ENCODE data around the gene EIF4A3. TPM values are rescaled to one million over a fixed set of nuclear protein-coding genes. Genes with fewer than 3 reads are reported as not detected.

Gene EIF4A3
- total RNA-seq (100 to 1,000 TPM in 2 of 7 donors, 10 to 100 TPM in 5; 81.6 to 114 (median 93.6) TPM), polyA plus RNA-seq (10 to 100 TPM; 71.2 to 87.8 TPM)
- long read RNA-seq, donor 1, transcript EIF4A3-201 (12 exons, 1,734 nt), result major isoform, 555 of 568 reads
- long read RNA-seq, donor 1, partial matches to known transcripts, result 1 of 568 reads
- long read RNA-seq, donor 1, other reads (novel, unspliced or antisense), result 9 of 568 reads
- long read RNA-seq, donor 2, transcript EIF4A3-201 (12 exons, 1,734 nt), result major isoform, 77 of 83 reads
- long read RNA-seq, donor 2, transcript EIF4A3-202 (2 exons, 562 nt), result minor isoform, 5 of 83 reads
- long read RNA-seq, donor 2, partial matches to known transcripts, result 0 of 83 reads
- long read RNA-seq, donor 2, other reads (novel, unspliced or antisense), result 0 of 83 reads
- long read RNA-seq, donor 3, transcript EIF4A3-201 (12 exons, 1,734 nt), result major isoform, 142 of 149 reads
- long read RNA-seq, donor 3, partial matches to known transcripts, result 1 of 149 reads
- long read RNA-seq, donor 3, other reads (novel, unspliced or antisense), result 5 of 149 reads

DNA sequence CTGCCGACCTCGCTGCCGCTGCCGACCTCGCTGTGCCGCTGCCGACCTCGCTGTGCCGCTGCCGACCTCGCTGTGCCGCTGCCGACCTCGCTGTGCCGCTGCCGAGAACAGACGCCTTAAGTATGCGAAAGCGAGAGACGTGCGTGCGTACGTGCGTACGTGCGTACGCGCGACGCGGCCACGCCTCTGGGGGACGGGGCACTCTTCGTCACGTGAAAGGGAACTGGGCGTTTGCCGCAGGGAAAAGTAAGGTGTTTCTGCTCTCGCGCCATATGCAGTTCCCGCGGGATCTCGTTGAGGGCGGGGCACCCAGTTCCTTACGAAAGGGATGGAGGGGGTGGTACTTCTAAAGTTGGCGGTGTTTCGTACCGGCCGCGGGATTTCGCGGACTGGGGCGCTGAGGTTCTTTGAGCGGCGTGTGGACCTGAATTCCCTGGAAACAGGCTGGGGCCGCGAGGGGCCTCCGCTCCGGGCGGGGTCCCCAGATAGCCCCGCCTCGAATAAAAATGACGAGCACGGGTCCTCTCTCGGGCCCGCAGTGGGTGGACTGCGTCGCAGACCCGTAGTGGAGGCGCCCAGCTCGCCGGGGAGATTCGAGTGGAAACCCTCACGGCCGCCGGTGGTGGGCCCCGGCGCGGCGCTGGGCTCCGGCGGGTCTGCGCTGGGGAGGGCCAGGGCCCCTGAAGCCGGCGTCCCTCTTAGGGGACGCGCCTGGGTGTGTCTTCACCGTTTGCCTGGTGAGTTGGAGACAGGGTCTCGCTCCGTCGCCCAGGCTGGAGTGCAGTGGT, at the start of gene EIF4A3:
TSS of gene EIF4A3 (minus strand) at position 94 of the 788 bp plus-strand sequence. CDS start 167 bp downstream, outside the sequence.
- H3K27ac ChIP-seq, result peak within 1 kb of the TSS; percentile 87 to 92
- no peaks in the 10 kb centered on the region for H3K27me3 ChIP-seq
- peaks cover 9% of the 10 kb centered on the region for H3K4me1 ChIP-seq (ENCODE audit: insufficient read depth)
- H3K9me3 ChIP-seq, result no peaks in the 10 kb centered on the region
- H3K36me3 ChIP-seq, result no peaks in the 10 kb centered on the region
- peak; percentile 98 to 99 (median 99) for DNase-seq
- peak within 1 kb of the TSS; percentile 100 for H3K4me3 ChIP-seq
- WGBS, 3 donors, result 0 to 1% (median 0%) methylated on average over 82 to 90 of the region's 90 CpGs
- intact Hi-C loops (cut with DNase I), result loop anchor here in 2 of 4 donors (5.0 kb wide), 2 partner anchors 45 to 140 kb away; partner anchors contain the start of gene GAA (in 1 of the 2)
- TF ChIP-seq, protein P1, sequence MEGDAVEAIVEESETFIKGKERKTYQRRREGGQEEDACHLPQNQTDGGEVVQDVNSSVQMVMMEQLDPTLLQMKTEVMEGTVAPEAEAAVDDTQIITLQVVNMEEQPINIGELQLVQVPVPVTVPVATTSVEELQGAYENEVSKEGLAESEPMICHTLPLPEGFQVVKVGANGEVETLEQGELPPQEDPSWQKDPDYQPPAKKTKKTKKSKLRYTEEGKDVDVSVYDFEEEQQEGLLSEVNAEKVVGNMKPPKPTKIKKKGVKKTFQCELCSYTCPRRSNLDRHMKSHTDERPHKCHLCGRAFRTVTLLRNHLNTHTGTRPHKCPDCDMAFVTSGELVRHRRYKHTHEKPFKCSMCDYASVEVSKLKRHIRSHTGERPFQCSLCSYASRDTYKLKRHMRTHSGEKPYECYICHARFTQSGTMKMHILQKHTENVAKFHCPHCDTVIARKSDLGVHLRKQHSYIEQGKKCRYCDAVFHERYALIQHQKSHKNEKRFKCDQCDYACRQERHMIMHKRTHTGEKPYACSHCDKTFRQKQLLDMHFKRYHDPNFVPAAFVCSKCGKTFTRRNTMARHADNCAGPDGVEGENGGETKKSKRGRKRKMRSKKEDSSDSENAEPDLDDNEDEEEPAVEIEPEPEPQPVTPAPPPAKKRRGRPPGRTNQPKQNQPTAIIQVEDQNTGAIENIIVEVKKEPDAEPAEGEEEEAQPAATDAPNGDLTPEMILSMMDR (IDR thresholded peaks at IDR 0.05), result no peak
- TF ChIP-seq POLR2A (IDR thresholded peaks at IDR 0.05) (peak; percentile 91), EP300 (IDR thresholded peaks at IDR 0.05) (peak; percentile 96)

DNA sequence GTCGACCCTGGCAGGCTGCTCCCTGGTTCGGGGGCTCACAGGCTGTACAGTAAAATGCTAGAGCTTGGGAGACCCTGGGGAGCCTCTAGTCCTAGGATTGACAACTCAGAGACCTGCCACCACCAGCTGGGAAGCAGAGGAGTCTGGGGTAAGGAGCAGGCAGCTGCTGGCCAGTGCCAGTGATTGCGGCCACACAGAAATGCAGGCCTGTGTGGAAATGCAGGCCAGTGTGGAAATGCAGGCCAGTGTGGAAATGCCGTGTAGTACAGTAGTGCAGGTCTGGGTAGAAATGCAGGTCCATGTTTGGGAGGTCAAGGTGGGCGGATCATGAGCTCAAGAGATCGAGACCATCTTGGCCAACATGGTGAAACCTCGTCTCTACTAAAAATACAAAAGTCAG, 49.7 kb upstream of the EIF4A3 start:
- no peaks in the 10 kb centered on the region for H3K4me1 ChIP-seq (ENCODE audit: insufficient read depth)
- WGBS, 3 donors, result 88 to 91% (median 89%) methylated on average over 7 of the region's 7 CpGs
- no peaks in the 10 kb centered on the region for H3K9me3 ChIP-seq
- TF ChIP-seq POLR2A (IDR thresholded peaks at IDR 0.05) (no peak), EP300 (IDR thresholded peaks at IDR 0.05) (no peak)
- TF ChIP-seq, protein P1 (IDR thresholded peaks at IDR 0.05), result no peak
- H3K36me3 ChIP-seq, result no peaks in the 10 kb centered on the region
- H3K27ac ChIP-seq, result no peak overlapping the region
- DNase-seq, result no peak
- H3K4me3 ChIP-seq, result no peak overlapping the region
- H3K27me3 ChIP-seq, result no peaks in the 10 kb centered on the region
- intact Hi-C loops (cut with DNase I), result loop anchor here in 1 of 4 donors (10.0 kb wide), 1 partner anchor 168 kb away; no protein-coding TSS in a partner anchor

DNA sequence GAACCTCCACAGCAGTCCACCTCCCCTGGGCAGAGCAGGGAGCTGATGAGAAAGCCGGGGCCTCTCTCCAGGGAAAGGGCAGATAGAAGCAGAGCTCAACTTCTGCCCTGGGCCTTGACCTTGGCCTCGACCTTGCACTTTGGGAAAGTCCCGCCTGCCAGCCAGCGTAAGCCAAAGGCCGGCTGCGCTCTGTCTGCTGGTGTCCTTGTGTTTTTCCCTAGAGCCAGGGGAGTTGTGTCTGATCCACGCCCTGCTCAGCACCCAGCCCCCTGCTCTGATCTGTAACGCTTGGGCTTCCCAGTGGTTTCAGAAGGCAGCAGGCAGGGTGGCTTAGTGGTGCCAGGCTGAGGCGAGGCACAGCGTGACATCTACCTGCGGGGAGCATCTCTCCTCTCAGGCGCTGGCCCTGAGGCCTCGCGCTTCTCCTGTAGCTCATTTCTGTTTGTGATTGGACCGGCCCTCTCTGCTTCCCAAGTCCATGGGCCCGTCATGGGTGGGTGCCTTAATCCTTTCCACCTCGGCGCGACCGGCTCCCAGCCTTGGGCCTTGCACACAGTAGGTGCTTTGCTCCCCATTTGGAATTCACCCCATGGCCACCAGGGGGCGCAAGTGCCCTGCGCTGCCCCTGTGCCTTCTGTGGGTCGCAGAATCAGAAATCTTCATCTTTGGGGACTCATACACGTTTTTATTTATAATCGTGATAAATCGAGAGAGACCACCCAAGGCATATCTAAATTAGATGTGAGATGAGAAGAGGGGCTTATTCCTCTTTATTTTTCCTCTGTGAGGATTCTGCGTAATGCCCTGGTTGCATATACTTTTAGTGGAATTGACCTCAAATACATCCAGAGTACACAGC, 49.0 kb upstream of the EIF4A3 start:
- TF ChIP-seq EP300 (IDR thresholded peaks at IDR 0.05) (no peak), POLR2A (IDR thresholded peaks at IDR 0.05) (no peak)
- TF ChIP-seq, protein P1 (IDR thresholded peaks at IDR 0.05), result peak; percentile 52 to 69 (median 58)
- no peaks in the 10 kb centered on the region for H3K4me1 ChIP-seq (ENCODE audit: insufficient read depth)
- intact Hi-C loops (cut with DNase I), result loop anchor here in 1 of 4 donors (10.0 kb wide), 1 partner anchor 169 kb away; no protein-coding TSS in a partner anchor
- 47 to 58% (median 47%) methylated on average over 27 of the region's 27 CpGs for WGBS, 3 donors
- H3K9me3 ChIP-seq, result no peaks in the 10 kb centered on the region
- no peak overlapping the region for H3K4me3 ChIP-seq
- H3K36me3 ChIP-seq, result no peaks in the 10 kb centered on the region
- DNase-seq, result peak in 1 of 5 donors; percentile 33
- H3K27me3 ChIP-seq, result no peaks in the 10 kb centered on the region
- H3K27ac ChIP-seq, result no peak overlapping the region

Data from ovary (tissue), 10 donors.